Measurements from ENCODE around the gene HBG1. TPM values are rescaled to one million over a fixed set of nuclear protein-coding genes. Genes with fewer than 3 reads are reported as not detected.

HBG1 gene
- total and polyA plus RNA-seq, 3 donors from 2014 or later = not detected

- no peak overlapping the region for H3K4me3 ChIP-seq
- H3K36me3 ChIP-seq (ENCODE audit: low read depth, missing control alignments) = no peaks in the 10 kb centered on the region
- intact Hi-C loops (cut with DNase I; ENCODE audit: low total_unique reads) = no loop called here
- TF ChIP-seq CTCF (IDR thresholded peaks at IDR 0.05) (no peak), POLR2A (IDR thresholded peaks at IDR 0.05) (no peak)
- no peaks in the 10 kb centered on the region for H3K4me1 ChIP-seq
- no peak overlapping the region for H3K27ac ChIP-seq
- H3K27me3 ChIP-seq = no peaks in the 10 kb centered on the region
- no peaks in the 10 kb centered on the region for H3K9me3 ChIP-seq
- DNase-seq = no peak
- 90 to 95% methylated on average over 2 of the region's 2 CpGs for WGBS, 2 donors
Measured at GRCh38 chr11:5284637-5285036, 35.0 kb upstream of the HBG1 start.

GRCh38 chr11:5283882-5284281, 34.2 kb upstream of the HBG1 start:
- Histone ChIP-seq H3K27ac (no peak overlapping the region), H3K27me3 (no peaks in the 10 kb centered on the region), H3K4me3 (no peak overlapping the region), H3K36me3 (ENCODE audit: low read depth, missing control alignments) (no peaks in the 10 kb centered on the region), H3K9me3 (no peaks in the 10 kb centered on the region), H3K4me1 (no peaks in the 10 kb centered on the region)
- TF ChIP-seq POLR2A (IDR thresholded peaks at IDR 0.05) = no peak
- no peak for TF ChIP-seq CTCF (IDR thresholded peaks at IDR 0.05)
- DNase-seq = no peak
- intact Hi-C loops (cut with DNase I; ENCODE audit: low total_unique reads) = no loop called here
- WGBS, 2 donors = 81 to 90% methylated on average over 1 of the region's 1 CpG

- H3K36me3 ChIP-seq (ENCODE audit: low read depth, missing control alignments) = no peaks in the 10 kb centered on the region
- intact Hi-C loops (cut with DNase I; ENCODE audit: low total_unique reads) = no loop called here
- H3K27me3 ChIP-seq = no peaks in the 10 kb centered on the region
- H3K4me1 ChIP-seq = no peaks in the 10 kb centered on the region
- no peak for TF ChIP-seq POLR2A (IDR thresholded peaks at IDR 0.05)
- no peak for TF ChIP-seq CTCF (IDR thresholded peaks at IDR 0.05)
- H3K27ac ChIP-seq = no peak overlapping the region
- H3K9me3 ChIP-seq = no peaks in the 10 kb centered on the region
- no peak for DNase-seq
- H3K4me3 ChIP-seq = no peak overlapping the region
- 87 to 93% methylated on average over 3 of the region's 3 CpGs for WGBS, 2 donors
Measured at GRCh38 chr11:5283086-5283485, 33.4 kb upstream of the HBG1 start.

GRCh38 chr11:5282628-5283027, 33.0 kb upstream of the HBG1 start:
- Histone ChIP-seq H3K9me3 (no peaks in the 10 kb centered on the region), H3K27ac (no peak overlapping the region), H3K4me3 (no peak overlapping the region), H3K27me3 (no peaks in the 10 kb centered on the region), H3K4me1 (no peaks in the 10 kb centered on the region), H3K36me3 (ENCODE audit: low read depth, missing control alignments) (no peaks in the 10 kb centered on the region)
- intact Hi-C loops (cut with DNase I; ENCODE audit: low total_unique reads) = no loop called here
- WGBS, 2 donors = 88 to 96% methylated on average over 2 of the region's 2 CpGs
- TF ChIP-seq POLR2A (IDR thresholded peaks at IDR 0.05) = no peak
- TF ChIP-seq CTCF (IDR thresholded peaks at IDR 0.05) = no peak
- no peak for DNase-seq

- Histone ChIP-seq H3K9me3 (no peaks in the 10 kb centered on the region), H3K27ac (no peak overlapping the region), H3K36me3 (ENCODE audit: low read depth, missing control alignments) (no peaks in the 10 kb centered on the region), H3K4me3 (no peak overlapping the region), H3K4me1 (no peaks in the 10 kb centered on the region), H3K27me3 (no peaks in the 10 kb centered on the region)
- intact Hi-C loops (cut with DNase I; ENCODE audit: low total_unique reads) = no loop called here
- no peak for TF ChIP-seq POLR2A (IDR thresholded peaks at IDR 0.05)
- no peak for TF ChIP-seq CTCF (IDR thresholded peaks at IDR 0.05)
- DNase-seq = no peak
Measured at GRCh38 chr11:5281596-5281995, 31.9 kb upstream of the HBG1 start.

All from testis (tissue), 3 donors.